Dermis blood vessel endothelial cell (primary cell): ENCODE measurements around the gene CERS3. TPM values are rescaled to one million over a fixed set of nuclear protein-coding genes. Genes with fewer than 3 reads are reported as not detected.

Experiments
- DNase-seq: peaks from one replicate; pipeline ENCODE4 v3.0.0; 2010
- total RNA-seq: library from RNA; depleted of rRNA; stranded (reverse); fragments of >200 nt; gene quantifications from 2 replicates; pipeline ENCODE4 v1.2.3, GENCODE V29; 2014

The CERS3 gene
- not detected in 2 replicates for total RNA-seq

- DNase-seq, result no peak
Observed at GRCh38 chr15:100528833-100529428, at the start of gene CERS3. Gene CERS3 (minus strand): TSS chr15:100528950. CDS start chr15:100501849, 27,101 bp downstream.

GRCh38 chr15:100573526-100573925 is 44.8 kb upstream of the CERS3 start:
- DNase-seq, result no peak

GRCh38 chr15:100572362-100572983 is 43.7 kb upstream of the CERS3 start:
- peak; percentile 50 for DNase-seq

GRCh38 chr15:100571592-100572167 is 42.9 kb upstream of the CERS3 start:
- no peak for DNase-seq

- DNase-seq, result no peak
Observed at GRCh38 chr15:100570735-100571313, 42.1 kb upstream of the CERS3 start.

- DNase-seq, result peak; percentile 7
Observed at GRCh38 chr15:100570275-100570674, 41.5 kb upstream of the CERS3 start.

GRCh38 chr15:100569391-100569790 is 40.6 kb upstream of the CERS3 start:
- DNase-seq, result no peak

- no peak for DNase-seq
Observed at GRCh38 chr15:100566850-100567628, 38.3 kb upstream of the CERS3 start.

- no peak for DNase-seq
Observed at GRCh38 chr15:100565591-100565990, 36.8 kb upstream of the CERS3 start.

- no peak for DNase-seq
Observed at GRCh38 chr15:100560323-100560722, 31.6 kb upstream of the CERS3 start.

GRCh38 chr15:100559330-100559729 is 30.6 kb upstream of the CERS3 start:
- no peak for DNase-seq

- DNase-seq, result no peak
Observed at GRCh38 chr15:100558771-100559254, 30.1 kb upstream of the CERS3 start.

- DNase-seq, result no peak
Observed at GRCh38 chr15:100553468-100553867, 24.7 kb upstream of the CERS3 start.

- no peak for DNase-seq
Observed at GRCh38 chr15:100547961-100548360, 19.2 kb upstream of the CERS3 start.

- no peak for DNase-seq
Observed at GRCh38 chr15:100544946-100545345, 16.2 kb upstream of the CERS3 start.

- no peak for DNase-seq
Observed at GRCh38 chr15:100544338-100544841, 15.6 kb upstream of the CERS3 start.

- no peak for DNase-seq
Observed at GRCh38 chr15:100542290-100542689, 13.5 kb upstream of the CERS3 start.

- no peak for DNase-seq
Observed at GRCh38 chr15:100537331-100537730, 8.6 kb upstream of the CERS3 start.

- DNase-seq, result no peak
Observed at GRCh38 chr15:100536733-100537132, 8.0 kb upstream of the CERS3 start.

GRCh38 chr15:100533886-100534285 is 5.1 kb upstream of the CERS3 start:
- DNase-seq, result no peak

- no peak for DNase-seq
Observed at GRCh38 chr15:100531823-100532327, 3.1 kb upstream of the CERS3 start.

- DNase-seq, result no peak
Observed at GRCh38 chr15:100531204-100531603, 2.5 kb upstream of the CERS3 start.

GRCh38 chr15:100529556-100529955 is 806 bp upstream of the CERS3 start:
- DNase-seq, result no peak
